Liver (tissue), 9 donors: ENCODE data around the gene MADCAM1. TPM values are rescaled to one million over a fixed set of nuclear protein-coding genes. Genes with fewer than 3 reads are reported as not detected.

Experiments
- DNase-seq: peaks from one replicate; pipeline ENCODE4 v3.0.0-alpha.2; 2017; ENCODE audit warnings: low spot score
- H3K27ac ChIP-seq, 2 donors: one replicate each; pipeline ENCODE4 v1.7.0; 2013; ENCODE audit warnings: inconsistent platforms in 2 of 2, low read length in 2 of 2, control low read depth in 1 of 2, low read depth in 1 of 2, mild to moderate bottlenecking in 1 of 2
- H3K27me3 ChIP-seq, 4 donors: one replicate each; pipeline versions ENCODE4 v1.6.1 to v1.7.0; 2013; ENCODE audit warnings: low read length in 3 of 4, inconsistent platforms in 1 of 4, mild to moderate bottlenecking in 1 of 4, moderate library complexity in 1 of 4; ENCODE audit not compliant: control insufficient read depth in 4 of 4, insufficient read depth in 4 of 4
- H3K36me3 ChIP-seq, 4 donors: one replicate each; pipeline versions ENCODE4 v1.6.1 to v1.7.0; 2013; ENCODE audit warnings: low read length in 3 of 4, mild to moderate bottlenecking in 3 of 4, low read depth in 1 of 4, moderate library complexity in 1 of 4; ENCODE audit not compliant: control insufficient read depth in 4 of 4, insufficient read depth in 3 of 4
- H3K4me1 ChIP-seq, 4 donors: one replicate each; pipeline versions ENCODE4 v1.6.1 to v1.7.0; 2013; ENCODE audit warnings: low read length in 3 of 4, mild to moderate bottlenecking in 3 of 4, moderate library complexity in 1 of 4; ENCODE audit not compliant: control insufficient read depth in 4 of 4, insufficient read depth in 4 of 4
- H3K4me3 ChIP-seq, 3 donors: one replicate each; pipeline versions ENCODE4 v1.6.1 to v1.7.0; 2013; ENCODE audit warnings: low read length in 3 of 3, control low read depth in 1 of 3, low read depth in 1 of 3, mild to moderate bottlenecking in 1 of 3
- H3K9ac ChIP-seq, 2 donors: one replicate each; pipeline ENCODE4 v1.7.0; 2013; ENCODE audit warnings: low read length in 2 of 2, mild to moderate bottlenecking in 2 of 2, moderate library complexity in 2 of 2, control low read depth in 1 of 2, low read depth in 1 of 2
- H3K9me3 ChIP-seq, 4 donors: one replicate each; pipeline versions ENCODE4 v1.6.1 to v1.7.0; 2013; ENCODE audit warnings: low read length in 3 of 4; ENCODE audit not compliant: control insufficient read depth in 4 of 4
- ATF3 ChIP-seq: IDR thresholded peaks from 2 replicates; pipeline ENCODE4 v1.6.1; 2016; ENCODE audit warnings: antibody characterized with exemption
- CTCF ChIP-seq: fragments of 150-350 bp; IDR thresholded peaks from 2 replicates; pipeline ENCODE4 v1.5.1; 2017; ENCODE audit warnings: improper control_type of control experiment, low read depth, low read length; ENCODE audit not compliant: missing input control
- EGR1 ChIP-seq, 2 donors: IDR thresholded peaks; 2 replicates each; pipeline ENCODE4 v1.6.1; 2016 to 2018; ENCODE audit warnings: antibody characterized with exemption in 2 of 2, low read depth in 2 of 2
- FOXA1 ChIP-seq: IDR thresholded peaks from 2 replicates; pipeline ENCODE4 v1.6.1; 2016; ENCODE audit warnings: antibody characterized with exemption
- FOXA2 ChIP-seq: IDR thresholded peaks from 2 replicates; pipeline ENCODE4 v1.6.1; 2016; ENCODE audit warnings: antibody characterized with exemption
- GABPA ChIP-seq, 2 donors: IDR thresholded peaks in 1 of 2; conservative IDR thresholded peaks in 1 of 2; 2 replicates each; pipeline ENCODE4 v1.6.1; 2016; ENCODE audit warnings: antibody characterized with exemption in 2 of 2, mild to moderate bottlenecking in 1 of 2, moderate library complexity in 1 of 2
- HNF4A ChIP-seq, 2 donors: conservative IDR thresholded peaks; 2 replicates each; pipeline ENCODE4 v1.6.1; 2016; ENCODE audit warnings: antibody characterized with exemption in 2 of 2, mild to moderate bottlenecking in 2 of 2
- HNF4G ChIP-seq: IDR thresholded peaks from 2 replicates; pipeline ENCODE4 v1.6.1; 2016; ENCODE audit warnings: antibody characterized with exemption
- JUND ChIP-seq, 2 donors: IDR thresholded peaks; 2 replicates each; pipeline ENCODE4 v1.6.1; 2016; ENCODE audit warnings: antibody characterized with exemption in 2 of 2
- MAX ChIP-seq: IDR thresholded peaks from 2 replicates; pipeline ENCODE4 v1.6.1; 2016; ENCODE audit warnings: antibody characterized with exemption
- NR2F2 ChIP-seq: IDR thresholded peaks from 2 replicates; pipeline ENCODE4 v1.6.1; 2016; ENCODE audit warnings: antibody characterized with exemption
- RAD21 ChIP-seq, 2 donors: IDR thresholded peaks; 2 replicates each; pipeline ENCODE4 v1.6.1; 2016; ENCODE audit warnings: antibody characterized with exemption in 2 of 2, mild to moderate bottlenecking in 2 of 2
- REST ChIP-seq: IDR thresholded peaks from 2 replicates; pipeline ENCODE4 v1.6.1; 2016; ENCODE audit warnings: antibody characterized with exemption, mild to moderate bottlenecking
- SP1 ChIP-seq: IDR thresholded peaks from 2 replicates; pipeline ENCODE4 v1.6.1; 2018; ENCODE audit warnings: antibody characterized with exemption, mild to moderate bottlenecking
- TAF1 ChIP-seq: conservative IDR thresholded peaks from 2 replicates; pipeline ENCODE4 v1.6.1; 2016; ENCODE audit warnings: antibody characterized with exemption, mild to moderate bottlenecking
- YY1 ChIP-seq: IDR thresholded peaks from 2 replicates; pipeline ENCODE4 v1.6.1; 2016; ENCODE audit warnings: antibody characterized with exemption, mild to moderate bottlenecking
- ZBTB33 ChIP-seq: IDR thresholded peaks from 2 replicates; pipeline ENCODE4 v1.6.1; 2016; ENCODE audit warnings: antibody characterized with exemption
- WGBS: extraction: QIAGEN DNeasy Blood & Tissue Kit; methylation state at CpG from one replicate; pipeline ENCODE4 v1.1.7; 2013; 5-methylcytosine and 5-hydroxymethylcytosine counted together
- polyA plus RNA-seq, 2 donors: library from polyadenylated mRNA; stranded (reverse) in 1 of 2; unstranded in 1 of 2; fragments of 200-250 nt in 1 of 2; fragments of >200 nt in 1 of 2; fragmentation: Nextera tagmentation in 1 of 2; extraction: Ambion mirVana in 1 of 2; gene quantifications; one replicate each; pipeline versions ENCODE4 v1.2.1 to v1.2.3, GENCODE V29; 2013 to 2015
- total RNA-seq, 2 donors: library from RNA; depleted of rRNA; stranded (reverse); fragments of >200 nt; gene quantifications; one replicate each; pipeline ENCODE4 v1.2.3, GENCODE V29; 2014
- donor health status: healthy.
- donor health status: healthy.
- donor health status: healthy.
- donor health status: healthy.
- donor health status: healthy.

Gene MADCAM1
- total and polyA plus RNA-seq, 4 donors: 0.17 to 0.32 (median 0.24) TPM

GRCh38 chr19:540867-541637, 44.8 kb downstream of the MADCAM1 start:
- H3K27ac ChIP-seq: no peak overlapping the region
- no peaks in the 10 kb centered on the region for H3K27me3 ChIP-seq
- peaks cover 6 to 36% (median 18%) of the 10 kb centered on the region in 4 donors for H3K36me3 ChIP-seq
- H3K9me3 ChIP-seq: no peaks in the 10 kb centered on the region
- no peak for DNase-seq
- H3K9ac ChIP-seq: no peak overlapping the region
- no peak for TF ChIP-seq YY1
- no peak for TF ChIP-seq HNF4A (conservative IDR thresholded peaks at IDR 0.05)
- no peak for TF ChIP-seq SP1
- no peak for TF ChIP-seq ZBTB33
- no peak for TF ChIP-seq JUND (IDR thresholded peaks at IDR 0.05)
- WGBS: 94% methylated on average over 51 of the region's 51 CpGs
- no peak overlapping the region for H3K4me3 ChIP-seq
- peaks cover 0 to under 1% (median 0%) of the 10 kb centered on the region in 4 donors for H3K4me1 ChIP-seq

GRCh38 chr19:541699-542098, 45.4 kb downstream of the MADCAM1 start:
- Histone ChIP-seq H3K27ac (no peak overlapping the region), H3K4me3 (no peak overlapping the region), H3K9me3 (no peaks in the 10 kb centered on the region), H3K4me1 (no peaks in the 10 kb centered on the region), H3K36me3 (peaks cover 6 to 34% (median 13%) of the 10 kb centered on the region in 4 donors), H3K9ac (no peak overlapping the region), H3K27me3 (no peaks in the 10 kb centered on the region)
- no peak for DNase-seq
- TF ChIP-seq ZBTB33: no peak
- TF ChIP-seq SP1: no peak
- TF ChIP-seq REST: no peak
- no peak for TF ChIP-seq ATF3
- TF ChIP-seq JUND (IDR thresholded peaks at IDR 0.05): no peak
- TF ChIP-seq EGR1 (IDR thresholded peaks at IDR 0.05; ENCODE audit: low read depth in 2 of 2): no peak
- no peak for TF ChIP-seq HNF4G
- no peak for TF ChIP-seq YY1
- no peak for TF ChIP-seq MAX
- no peak for TF ChIP-seq CTCF
- no peak for TF ChIP-seq GABPA (IDR thresholded peaks at IDR 0.05 in 1 of 2, conservative IDR thresholded peaks at IDR 0.05 in 1 of 2)
- TF ChIP-seq RAD21 (IDR thresholded peaks at IDR 0.05): no peak
- no peak for TF ChIP-seq FOXA2
- TF ChIP-seq HNF4A (conservative IDR thresholded peaks at IDR 0.05): no peak
- TF ChIP-seq NR2F2: no peak
- TF ChIP-seq FOXA1: no peak
- TF ChIP-seq TAF1: no peak
- WGBS: 92% methylated on average over 26 of the region's 26 CpGs
